HS-5 (cell line): ENCODE data around the gene PRKN.

ENCODE experiments used
- DNase-seq: peaks from one replicate; pipeline ENCODE4 v3.0.0-alpha.2; 2012; ENCODE audit warnings: low read depth

PRKN gene

GRCh38 chr6:162373192-162373591, 354.4 kb downstream of the PRKN start:
- DNase-seq, result no peak

GRCh38 chr6:162372106-162372505, 355.5 kb downstream of the PRKN start:
- DNase-seq, result no peak

GRCh38 chr6:162371121-162371520, 356.4 kb downstream of the PRKN start:
- DNase-seq, result no peak

- DNase-seq, result no peak
These were observed 358.5 kb downstream of the PRKN start for GRCh38 chr6:162369091-162369490.

- no peak for DNase-seq
These were observed 363.1 kb downstream of the PRKN start for GRCh38 chr6:162364488-162364887.

GRCh38 chr6:162363757-162364156, 363.8 kb downstream of the PRKN start:
- no peak for DNase-seq

- no peak for DNase-seq
These were observed 366.5 kb downstream of the PRKN start for GRCh38 chr6:162360901-162361567.

GRCh38 chr6:162358625-162359024, 368.9 kb downstream of the PRKN start:
- DNase-seq, result no peak

GRCh38 chr6:162345051-162345511, 382.5 kb downstream of the PRKN start:
- peak; percentile 25 for DNase-seq

GRCh38 chr6:162344646-162345010, 382.9 kb downstream of the PRKN start:
- no peak for DNase-seq

GRCh38 chr6:162343936-162344645, 383.5 kb downstream of the PRKN start:
- DNase-seq, result peak; percentile 32

- DNase-seq, result no peak
These were observed 384.2 kb downstream of the PRKN start for GRCh38 chr6:162343198-162343935.

- DNase-seq, result no peak
These were observed 390.2 kb downstream of the PRKN start for GRCh38 chr6:162337412-162337811.

- no peak for DNase-seq
These were observed 391.2 kb downstream of the PRKN start for GRCh38 chr6:162336359-162336758.

- DNase-seq, result no peak
These were observed 395.2 kb downstream of the PRKN start for GRCh38 chr6:162332365-162332764.

GRCh38 chr6:162331911-162332310, 395.7 kb downstream of the PRKN start:
- DNase-seq, result no peak

- DNase-seq, result no peak
These were observed 401.7 kb downstream of the PRKN start for GRCh38 chr6:162325826-162326225.

GRCh38 chr6:162325051-162325450, 402.5 kb downstream of the PRKN start:
- DNase-seq, result no peak

GRCh38 chr6:162315291-162315690, 412.3 kb downstream of the PRKN start:
- DNase-seq, result no peak

GRCh38 chr6:162313922-162314660, 413.5 kb downstream of the PRKN start:
- no peak for DNase-seq

- no peak for DNase-seq
These were observed 419.7 kb downstream of the PRKN start for GRCh38 chr6:162307865-162308264.

- no peak for DNase-seq
These were observed 420.9 kb downstream of the PRKN start for GRCh38 chr6:162306616-162307015.
